HFF-Myc (cell line): ENCODE measurements around the gene TBKBP1.
"Not testable (repeated sequence)": the region's sequence is repeated elsewhere in the genome, so short reads cannot be mapped to it uniquely, and the experiment has no call there.

Experiments
- DNase-seq: peaks from one replicate; pipeline ENCODE4 v3.0.0-alpha.2; 2011; ENCODE audit warnings: low read depth; ENCODE audit errors: extremely low read depth
- H3K4me3 ChIP-seq: replicated peaks from 2 replicates; pipeline ENCODE4 v1.5.1; 2011; ENCODE audit warnings: low read depth, mild to moderate bottlenecking, control low read depth, low read length
- CTCF ChIP-seq: IDR thresholded peaks from 2 replicates; pipeline ENCODE4 v1.5.1; 2012; ENCODE audit warnings: mild to moderate bottlenecking, low read depth, low read length, control low read depth; ENCODE audit errors: missing control alignments

The TBKBP1 gene

GRCh38 chr17:47738178-47738577 lies 44.2 kb downstream of the TBKBP1 start:
- TF ChIP-seq CTCF, result no peak
- DNase-seq, result no peak
- H3K4me3 ChIP-seq, result no peak overlapping the region

GRCh38 chr17:47739150-47739549 lies 45.2 kb downstream of the TBKBP1 start:
- no peak for TF ChIP-seq CTCF
- H3K4me3 ChIP-seq, result no peak overlapping the region
- DNase-seq, result no peak

GRCh38 chr17:47739945-47740344 lies 46.0 kb downstream of the TBKBP1 start:
- DNase-seq, H3K4me3 ChIP-seq: not testable (repeated sequence)

GRCh38 chr17:47741109-47741792 lies 47.3 kb downstream of the TBKBP1 start:
- no peak overlapping the region for H3K4me3 ChIP-seq
- no peak for DNase-seq
- no peak for TF ChIP-seq CTCF

GRCh38 chr17:47741793-47742145 lies 47.8 kb downstream of the TBKBP1 start:
- DNase-seq, result no peak
- no peak for TF ChIP-seq CTCF
- no peak overlapping the region for H3K4me3 ChIP-seq

GRCh38 chr17:47742319-47743181 lies 48.6 kb downstream of the TBKBP1 start:
- H3K4me3 ChIP-seq, result no peak overlapping the region
- TF ChIP-seq CTCF, result peak; percentile 46
- DNase-seq, result no peak

- TF ChIP-seq CTCF, result no peak
- no peak for DNase-seq
Measured at GRCh38 chr17:47744168-47745036, 50.4 kb downstream of the TBKBP1 start.

More at GRCh38 chr17:47744168-47745036, 50.4 kb downstream of the TBKBP1 start:
- H3K4me3 ChIP-seq, result no peak overlapping the region
